ENCODE results near the gene ZFP62. TPM values are rescaled to one million over a fixed set of nuclear protein-coding genes. Genes with fewer than 3 reads are reported as not detected.

The ZFP62 gene
- total RNA-seq, 4 donors from 2014 or later = 19.1 to 34.9 (median 21.4) TPM

- Histone ChIP-seq H3K9me3 (no peaks in the 10 kb centered on the region), H3K27me3 (no peaks in the 10 kb centered on the region), H3K4me1 (peaks cover 5 to 77% (median 53%) of the 10 kb centered on the region in 3 donors), H3K36me3 (no peaks in the 10 kb centered on the region), H3K27ac (peak overlapping the region in 3 of 4 donors; percentile 94 to 99 (median 97)), H3K4me3 (peak overlapping the region in 1 of 2 donors; percentile 65)
- ATAC-seq = no peak
- whole genome bisulfite sequencing, 2 donors (ENCODE audit: low coverage in 1 of 2) = 44 to 48% methylated on average over 5 of the region's 6 CpGs
- TF ChIP-seq POLR2AphosphoS5 (IDR thresholded peaks at IDR 0.05) (no peak), EP300 (IDR thresholded peaks at IDR 0.05) (no peak), CTCF (IDR thresholded peaks at IDR 0.05) (no peak), POLR2A (IDR thresholded peaks at IDR 0.05) (no peak)
These were observed 53.2 kb downstream of the ZFP62 start for GRCh38 chr5:180807654-180808414.

GRCh38 chr5:180807046-180807445 lies 54.0 kb downstream of the ZFP62 start:
- Histone ChIP-seq H3K27me3 (no peaks in the 10 kb centered on the region), H3K36me3 (no peaks in the 10 kb centered on the region), H3K4me3 (peak overlapping the region in 1 of 2 donors; percentile 65), H3K9me3 (no peaks in the 10 kb centered on the region), H3K27ac (peak overlapping the region in 3 of 4 donors; percentile 94 to 99 (median 97)), H3K4me1 (peaks cover 5 to 77% (median 53%) of the 10 kb centered on the region in 3 donors)
- WGBS, 2 donors (ENCODE audit: low coverage in 1 of 2) = 67 to 88% methylated on average over 1 of the region's 1 CpG
- ATAC-seq = no peak
- TF ChIP-seq EP300 (IDR thresholded peaks at IDR 0.05) (no peak), CTCF (IDR thresholded peaks at IDR 0.05) (no peak), POLR2AphosphoS5 (IDR thresholded peaks at IDR 0.05) (no peak), POLR2A (IDR thresholded peaks at IDR 0.05) (no peak)

GRCh38 chr5:180806351-180807011 lies 54.6 kb downstream of the ZFP62 start:
- H3K36me3 ChIP-seq = no peaks in the 10 kb centered on the region
- H3K4me1 ChIP-seq = peaks cover 5 to 75% (median 52%) of the 10 kb centered on the region in 3 donors
- H3K4me3 ChIP-seq = peak overlapping the region in 1 of 2 donors; percentile 3
- no peaks in the 10 kb centered on the region for H3K27me3 ChIP-seq
- TF ChIP-seq EP300 (IDR thresholded peaks at IDR 0.05) (no peak), POLR2AphosphoS5 (IDR thresholded peaks at IDR 0.05) (no peak), CTCF (IDR thresholded peaks at IDR 0.05) (no peak), POLR2A (IDR thresholded peaks at IDR 0.05) (no peak)
- WGBS, 2 donors (ENCODE audit: low coverage in 1 of 2) = 40 to 63% methylated on average over 1 to 4 of the region's 9 CpGs
- ATAC-seq = no peak
- no peaks in the 10 kb centered on the region for H3K9me3 ChIP-seq
- peak overlapping the region in 3 of 4 donors; percentile 95 to 99 (median 97) for H3K27ac ChIP-seq

- Histone ChIP-seq H3K27me3 (no peaks in the 10 kb centered on the region), H3K36me3 (no peaks in the 10 kb centered on the region), H3K27ac (peak overlapping the region; percentile 21 to 99 (median 96)), H3K4me1 (peaks cover 15 to 89% (median 70%) of the 10 kb centered on the region in 3 donors), H3K4me3 (peak overlapping the region in 1 of 2 donors; percentile 72), H3K9me3 (no peaks in the 10 kb centered on the region)
- WGBS, 2 donors (ENCODE audit: low coverage in 1 of 2) = 100% methylated on average over 5 of the region's 22 CpGs; no CpG with 5 or more reads in 1 of the 2 donors
- TF ChIP-seq POLR2AphosphoS5 (IDR thresholded peaks at IDR 0.05) = no peak
- no peak for TF ChIP-seq POLR2A (IDR thresholded peaks at IDR 0.05)
- no peak for TF ChIP-seq CTCF (IDR thresholded peaks at IDR 0.05)
- no peak for TF ChIP-seq EP300 (IDR thresholded peaks at IDR 0.05)
- ATAC-seq = no peak
These were observed 56.9 kb downstream of the ZFP62 start for GRCh38 chr5:180804129-180804618.

Data from gastroesophageal sphincter (tissue), 4 donors.